Measurements from ENCODE around the gene PSMD3.
A peak's percentile ranks its signal among the peaks of the same experiment; 100 is the strongest.

PSMD3 gene

DNA sequence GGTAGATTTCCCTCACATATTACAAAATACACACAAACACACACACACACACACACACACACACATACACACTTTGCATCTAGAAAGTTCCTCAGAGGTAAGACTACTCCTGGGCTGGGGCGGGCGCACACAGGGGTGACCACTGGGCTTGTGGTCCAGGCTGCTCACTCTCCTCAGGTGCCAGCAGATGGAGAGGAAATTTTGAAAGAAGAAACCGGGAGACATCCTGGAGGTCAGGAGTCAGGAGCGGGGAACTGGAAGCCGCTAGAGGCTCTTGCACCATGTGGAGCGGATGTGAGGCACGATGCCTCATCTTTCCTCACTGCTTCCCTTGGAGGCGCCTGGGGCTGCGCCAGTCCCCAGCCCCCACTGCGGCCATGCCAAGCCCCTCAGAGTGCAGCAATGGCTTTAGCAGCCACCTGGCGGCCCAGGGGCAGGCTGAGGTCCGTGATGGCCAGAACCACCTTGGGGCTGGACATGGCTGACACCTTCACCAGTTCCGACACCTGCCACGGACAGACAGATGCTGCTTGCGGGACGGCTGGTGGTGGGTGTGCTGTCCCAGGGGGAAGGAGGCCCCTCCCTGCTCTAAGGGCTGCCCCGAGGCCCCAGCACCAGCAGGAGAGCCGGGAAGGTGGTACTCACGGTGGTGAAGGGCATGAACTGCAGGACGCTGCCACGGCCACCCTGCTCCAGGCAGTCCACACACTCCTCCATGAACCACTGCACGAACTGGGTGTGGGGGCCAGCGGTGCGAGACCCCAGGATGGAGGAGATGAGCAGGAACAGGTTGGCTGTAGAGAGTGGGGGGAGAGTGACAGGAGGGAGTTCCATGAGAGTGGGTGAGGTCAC, 38.8 kb downstream of the PSMD3 start:
- no peak for FAIRE-seq
- DNase-seq (ENCODE audit: insufficient read length, low spot score), result no peak

DNA sequence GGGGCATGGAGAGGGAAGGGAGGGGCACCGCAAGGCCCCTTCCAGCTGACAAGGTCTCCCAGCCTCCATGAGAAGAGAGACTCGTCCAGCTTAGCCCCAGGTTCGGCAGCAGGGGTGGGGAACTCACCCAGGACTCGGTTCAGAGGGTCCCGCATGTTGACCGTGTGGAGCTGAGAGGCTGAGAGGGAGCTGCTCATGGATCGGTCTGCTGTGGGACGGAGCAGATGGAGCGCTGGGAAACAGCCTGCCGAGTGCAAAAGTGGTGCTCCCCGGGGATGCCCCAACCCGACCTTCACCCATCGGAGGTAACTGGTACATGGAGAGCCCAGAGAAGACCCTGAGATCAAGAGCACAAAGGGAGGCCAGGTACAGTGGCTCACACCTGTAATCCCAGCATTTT, 39.5 kb downstream of the PSMD3 start:
- FAIRE-seq, result no peak
- no peak for DNase-seq (ENCODE audit: insufficient read length, low spot score)

- peak; percentile 98 for FAIRE-seq
These were observed 40.9 kb downstream of the PSMD3 start for GRCh38 chr17:40021451-40021971.

DNA sequence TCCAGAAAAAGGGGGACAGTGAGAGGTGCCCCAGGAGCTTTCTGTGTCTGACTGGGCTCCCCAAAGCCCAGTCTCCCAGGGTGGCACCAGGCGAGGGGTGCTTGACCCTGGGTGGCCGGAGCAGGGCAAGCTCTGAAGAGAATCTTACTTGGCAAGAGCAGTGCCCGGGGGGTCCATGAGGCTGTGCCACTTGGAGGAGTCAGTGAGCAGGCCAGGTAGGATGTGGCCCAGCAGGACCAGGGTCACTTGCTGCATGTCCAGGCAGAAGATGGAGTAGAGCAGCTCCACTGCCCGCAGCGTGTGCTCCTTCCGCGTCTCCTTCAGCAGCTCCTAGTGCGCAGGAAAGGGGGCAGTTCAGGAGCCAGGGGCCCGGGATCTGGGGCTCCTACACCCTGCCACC, 41.9 kb downstream of the PSMD3 start:
- DNase-seq (ENCODE audit: insufficient read length, low spot score), result no peak
- FAIRE-seq, result no peak

More at GRCh38 chr17:40021451-40021971, 40.9 kb downstream of the PSMD3 start:
- DNase-seq (ENCODE audit: insufficient read length, low spot score), result peak; percentile 85

GRCh38 chr17:40022961-40023541, 42.4 kb downstream of the PSMD3 start:
- DNase-seq (ENCODE audit: insufficient read length, low spot score) (no peak), FAIRE-seq (no peak)

DNA sequence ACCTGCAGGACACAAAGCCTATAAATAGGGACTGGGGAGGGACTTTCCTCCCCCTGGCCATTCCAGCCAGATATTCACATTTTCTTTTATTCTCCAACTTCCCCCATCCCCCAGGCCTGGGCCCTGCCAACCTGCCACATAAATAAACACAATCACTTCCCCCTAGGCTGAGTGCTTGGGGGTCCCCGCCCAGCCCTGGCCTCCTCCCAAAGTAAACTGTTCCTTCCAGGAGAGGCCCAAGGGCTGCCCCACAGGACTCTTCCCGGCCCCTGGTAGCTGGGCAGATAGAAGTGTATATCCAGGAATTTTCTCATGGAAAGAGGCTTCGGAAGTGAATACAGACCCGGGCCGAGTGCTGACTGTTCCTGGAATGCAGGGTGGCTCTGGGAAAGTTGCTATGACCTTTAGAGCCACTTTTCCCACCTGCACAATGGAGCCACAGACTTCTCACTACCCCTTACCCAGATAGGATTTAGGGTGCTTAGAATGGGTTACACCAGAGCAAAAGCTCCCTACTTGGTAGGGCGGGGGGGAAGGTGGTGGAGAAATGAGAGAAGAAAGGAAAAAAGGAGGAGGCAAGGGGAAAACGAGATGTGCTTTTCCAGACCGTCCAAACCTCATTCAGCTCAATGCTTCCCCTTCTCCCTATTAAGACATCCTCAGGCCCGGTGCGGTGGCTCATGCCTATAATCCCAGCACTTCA, 43.1 kb downstream of the PSMD3 start:
- DNase-seq (ENCODE audit: insufficient read length, low spot score) (no peak), FAIRE-seq (no peak)

GRCh38 chr17:40024901-40025300, 44.3 kb downstream of the PSMD3 start:
- no peak for DNase-seq (ENCODE audit: insufficient read length, low spot score)
- no peak for FAIRE-seq

DNA sequence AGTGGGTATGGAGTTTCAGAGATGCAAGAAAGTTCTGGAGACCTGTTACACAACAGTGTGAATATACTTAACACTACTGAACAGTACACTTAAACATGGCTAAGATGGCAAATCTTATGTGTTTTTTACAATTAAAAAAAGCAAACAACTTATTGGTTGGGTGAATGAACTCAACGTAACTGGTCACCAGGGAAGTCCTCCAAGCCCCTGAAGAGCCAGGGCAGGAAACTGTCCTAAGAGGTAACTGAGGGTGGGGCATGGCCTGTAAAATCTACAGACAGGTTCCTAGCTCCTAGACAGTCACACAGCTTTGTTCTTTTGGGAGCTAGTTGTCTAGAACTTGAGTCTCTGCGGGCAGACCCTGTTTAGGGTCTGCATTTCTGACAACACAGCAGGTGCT, 45.0 kb downstream of the PSMD3 start:
- DNase-seq (ENCODE audit: insufficient read length, low spot score) (no peak), FAIRE-seq (no peak)

DNA sequence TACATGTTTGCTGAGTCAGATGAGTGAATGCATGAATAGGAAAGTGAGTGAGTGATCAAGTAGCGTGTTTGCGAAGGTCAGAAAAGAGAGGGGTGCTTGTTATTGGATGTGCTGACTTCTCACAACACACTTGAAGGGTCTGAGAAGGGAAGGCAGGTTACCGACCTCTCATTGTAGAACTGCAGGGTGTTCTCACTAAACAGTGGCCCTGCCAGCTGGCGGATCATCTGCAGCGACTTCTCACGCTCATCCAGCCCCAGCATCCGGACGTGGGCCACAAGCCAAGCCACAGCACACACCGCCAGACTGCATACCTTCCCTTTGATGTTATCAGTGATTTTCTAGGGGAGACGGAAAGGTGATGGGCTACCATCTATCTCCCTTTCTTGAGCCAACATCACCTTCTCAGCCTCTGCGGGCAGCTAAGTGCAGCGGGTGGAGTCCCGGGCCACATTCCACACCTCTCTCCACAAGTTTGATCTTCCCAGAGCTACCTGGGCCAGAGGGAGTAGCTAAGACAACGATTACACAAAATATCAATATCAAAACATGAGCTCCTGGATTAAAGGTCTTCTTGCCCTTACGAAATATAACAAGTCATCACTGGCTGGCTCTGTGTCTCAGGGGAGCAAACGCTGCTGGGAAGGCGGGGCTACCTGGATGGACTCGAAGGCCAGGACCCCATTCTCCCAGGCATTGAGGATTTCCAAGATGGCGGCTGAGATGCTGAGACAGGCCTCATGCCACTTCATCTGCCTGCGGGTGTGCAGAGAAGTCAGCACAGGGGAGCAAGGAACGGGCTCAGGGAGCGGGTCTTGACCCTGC, 45.6 kb downstream of the PSMD3 start:
- peak; percentile 52 for FAIRE-seq
- DNase-seq (ENCODE audit: insufficient read length, low spot score), result no peak

- peak; percentile 97 for FAIRE-seq
- peak; percentile 95 for DNase-seq (ENCODE audit: insufficient read length, low spot score)
These were observed 46.4 kb downstream of the PSMD3 start for GRCh38 chr17:40026816-40027613.

DNA sequence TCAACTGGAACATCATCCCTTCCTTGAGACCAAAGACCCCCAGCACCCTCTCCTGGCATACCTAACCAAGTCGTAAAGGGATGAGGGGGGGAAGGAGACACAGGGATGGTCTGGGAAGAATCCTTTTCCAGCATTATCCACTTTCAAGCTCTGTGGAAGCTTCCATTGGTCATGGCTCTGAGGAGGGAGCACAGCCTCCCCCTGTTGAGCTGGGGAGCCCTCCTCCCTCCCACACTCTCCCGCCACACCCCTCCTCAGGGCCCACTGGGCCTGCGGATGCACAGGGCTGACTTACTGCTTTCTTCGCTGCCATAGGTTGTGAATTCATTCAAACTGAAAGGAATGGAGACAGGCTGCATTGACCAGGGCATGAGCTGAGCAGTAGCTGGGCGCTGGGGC, 47.0 kb downstream of the PSMD3 start:
- no peak for DNase-seq (ENCODE audit: insufficient read length, low spot score)
- no peak for FAIRE-seq

DNA sequence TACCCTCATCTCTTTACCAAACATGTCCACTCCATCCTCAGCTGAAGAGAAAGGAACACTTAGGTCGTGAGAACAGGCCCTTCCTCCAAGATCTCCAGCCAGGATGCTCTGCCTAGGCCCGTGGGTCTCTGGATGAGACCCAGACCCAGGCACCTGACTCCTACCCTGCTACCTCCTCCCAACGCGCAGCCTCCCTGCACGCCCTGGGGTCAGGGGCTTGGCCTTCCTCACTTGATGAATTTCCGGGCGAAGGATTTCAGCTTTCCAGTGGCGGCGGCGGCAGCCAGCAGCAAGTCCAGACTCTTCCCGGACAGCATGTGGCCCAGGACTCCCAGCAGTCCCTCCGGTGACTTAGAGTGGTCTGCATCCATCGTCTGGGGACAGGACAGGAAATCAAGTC, 48.0 kb downstream of the PSMD3 start:
- DNase-seq (ENCODE audit: insufficient read length, low spot score), result no peak
- FAIRE-seq, result no peak

- peak; percentile 71 for FAIRE-seq
- DNase-seq (ENCODE audit: insufficient read length, low spot score), result no peak
These were observed 51.1 kb downstream of the PSMD3 start for GRCh38 chr17:40031706-40032105.

DNA sequence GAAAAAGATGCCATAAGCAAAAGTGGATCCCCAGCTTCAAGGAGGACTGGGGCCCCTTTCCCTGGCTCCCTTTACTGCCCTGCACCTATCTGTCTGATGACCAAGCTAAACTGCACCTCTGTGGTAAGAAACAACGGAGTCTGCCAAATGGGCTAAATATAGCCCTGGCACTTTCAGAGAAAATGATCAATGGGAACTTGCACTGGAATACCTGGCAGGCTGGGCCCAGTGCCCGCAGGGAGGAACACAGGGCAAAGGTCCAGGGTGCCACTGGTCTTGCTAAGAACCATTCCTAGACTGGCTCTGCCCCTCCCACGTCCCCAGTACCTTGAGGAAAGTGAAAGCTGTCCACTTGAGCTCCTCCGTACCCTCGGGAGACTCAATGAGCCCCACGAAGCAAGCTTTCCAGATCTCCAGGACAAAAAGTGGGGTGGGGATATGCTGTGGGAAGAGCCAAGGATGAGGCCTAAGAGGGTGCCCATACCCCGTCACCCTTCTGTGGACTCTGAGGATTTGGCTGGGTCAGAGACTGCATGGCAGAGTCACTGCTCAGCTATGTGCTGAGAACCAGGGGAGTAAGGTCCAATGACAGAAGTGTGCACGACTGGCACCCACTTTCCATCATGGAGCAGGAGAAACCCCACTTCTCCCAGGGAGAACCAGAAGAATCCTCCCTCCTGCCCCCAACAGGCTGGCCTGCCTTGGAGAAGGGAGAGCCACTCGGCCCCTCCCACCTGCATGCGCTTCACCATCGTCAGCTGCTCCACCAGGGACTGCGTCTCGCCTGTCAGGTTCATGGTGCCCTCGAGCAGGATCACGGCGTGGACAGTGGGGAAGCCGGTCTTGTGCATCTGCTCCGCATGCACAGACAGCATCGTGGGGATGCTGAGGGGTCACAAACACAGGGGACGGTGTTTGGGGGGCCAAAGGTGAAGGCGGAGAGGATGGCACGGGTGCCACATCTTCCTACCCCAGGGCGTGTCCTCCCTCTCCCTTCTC, 52.0 kb downstream of the PSMD3 start:
- FAIRE-seq, result no peak
- DNase-seq (ENCODE audit: insufficient read length, low spot score), result no peak

GRCh38 chr17:40033339-40033738, 52.7 kb downstream of the PSMD3 start:
- no peak for DNase-seq (ENCODE audit: insufficient read length, low spot score)
- no peak for FAIRE-seq

- FAIRE-seq (peak; percentile 79), DNase-seq (ENCODE audit: insufficient read length, low spot score) (no peak)
These were observed 54.0 kb downstream of the PSMD3 start for GRCh38 chr17:40034426-40035161.

DNA sequence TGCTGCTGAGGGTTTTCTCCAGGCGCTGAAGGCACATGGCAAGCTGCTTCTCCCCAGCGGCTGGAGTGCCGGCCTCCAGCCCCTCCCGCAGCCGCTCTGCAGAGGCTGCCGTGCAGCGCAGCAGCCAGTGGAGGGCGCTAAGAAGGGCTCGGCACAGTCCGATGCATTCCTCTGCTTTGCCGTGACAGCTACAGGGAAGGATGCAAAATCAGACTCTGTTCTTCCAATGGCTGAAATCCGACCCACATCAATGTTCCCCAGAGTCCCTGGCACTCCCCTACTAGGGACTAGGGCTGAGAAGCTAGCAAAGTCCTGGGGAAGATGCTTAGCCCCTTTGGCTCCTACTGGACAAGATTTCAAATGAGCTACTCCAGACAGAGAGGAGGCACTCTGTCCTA, 54.6 kb downstream of the PSMD3 start:
- DNase-seq (ENCODE audit: insufficient read length, low spot score) (no peak), FAIRE-seq (peak; percentile 76)

All from HTR-8/SVneo (cell line).